GM23248 (cell line): ENCODE measurements around the gene PTPN18. TPM values are rescaled to one million over a fixed set of nuclear protein-coding genes. Genes with fewer than 3 reads are reported as not detected.

Experiments
- DNase-seq: peaks from one replicate; pipeline ENCODE4 v3.0.0-alpha.2; 2015
- H2AFZ ChIP-seq: fragments of 200-600 bp; sonication (generic); 2 replicates; pipeline ENCODE4 v1.6.1; 2016; ENCODE audit warnings: antibody characterized with exemption
- H3F3A ChIP-seq: fragments of 200-600 bp; sonication (generic); 2 replicates; pipeline ENCODE4 v1.6.1; 2016; ENCODE audit warnings: mild to moderate bottlenecking, antibody characterized with exemption, mixed run types; ENCODE audit not compliant: insufficient read depth
- H3K27ac ChIP-seq: fragments of 200-600 bp; sonication (generic); 2 replicates; pipeline ENCODE4 v1.5.1; 2016; ENCODE audit warnings: mild to moderate bottlenecking
- H3K27me3 ChIP-seq: fragments of 200-600 bp; sonication (generic); replicated peaks from 2 replicates; pipeline ENCODE4 v1.6.1; 2016; ENCODE audit warnings: mild to moderate bottlenecking; ENCODE audit not compliant: insufficient read depth
- H3K36me3 ChIP-seq: fragments of 200-600 bp; sonication (generic); 2 replicates; pipeline ENCODE4 v1.6.1; 2016; ENCODE audit warnings: low read depth, mild to moderate bottlenecking
- H3K4me1 ChIP-seq: fragments of 200-600 bp; sonication (generic); 2 replicates; pipeline ENCODE4 v1.6.1; 2016; ENCODE audit warnings: mild to moderate bottlenecking; ENCODE audit not compliant: insufficient read depth
- H3K4me2 ChIP-seq: fragments of 200-600 bp; sonication (generic); one replicate; pipeline ENCODE4 v1.6.1; 2016; ENCODE audit warnings: mild to moderate bottlenecking; ENCODE audit not compliant: unreplicated experiment
- H3K4me3 ChIP-seq: fragments of 200-600 bp; sonication (generic); 2 replicates; pipeline ENCODE4 v1.5.1; 2016; ENCODE audit warnings: mild to moderate bottlenecking
- H3K79me2 ChIP-seq: fragments of 200-600 bp; sonication (generic); 2 replicates; pipeline ENCODE4 v1.6.1; 2016; ENCODE audit warnings: mild to moderate bottlenecking; ENCODE audit not compliant: insufficient read depth
- H3K9ac ChIP-seq: fragments of 200-600 bp; sonication (generic); 2 replicates; pipeline ENCODE4 v1.6.1; 2016; ENCODE audit warnings: mild to moderate bottlenecking
- H3K9me2 ChIP-seq: fragments of 200-600 bp; sonication (generic); 2 replicates; pipeline ENCODE4 v1.6.1; 2016; ENCODE audit warnings: mixed run types, mild to moderate bottlenecking, moderate library complexity; ENCODE audit not compliant: insufficient read depth
- H3K9me3 ChIP-seq: fragments of 200-600 bp; sonication (generic); one replicate; pipeline ENCODE4 v1.6.1; 2017; ENCODE audit warnings: low read depth
- H4K20me1 ChIP-seq: fragments of 200-600 bp; sonication (generic); 2 replicates; pipeline ENCODE4 v1.6.0; 2016; ENCODE audit not compliant: insufficient read depth
- EZH2 ChIP-seq: fragments of 200-600 bp; sonication (generic); IDR thresholded peaks from 2 replicates; pipeline ENCODE4 v1.6.1; 2018; ENCODE audit warnings: antibody characterized with exemption, mild to moderate bottlenecking; ENCODE audit not compliant: insufficient read depth, poor library complexity, severe bottlenecking
- EZH2phosphoT487 ChIP-seq: fragments of 200-600 bp; sonication (generic); IDR thresholded peaks from 2 replicates; pipeline ENCODE4 v1.6.1; 2018; ENCODE audit warnings: antibody characterized with exemption, moderate library complexity, mild to moderate bottlenecking, low read depth; ENCODE audit not compliant: insufficient read depth
- WGBS, 2 experiments: methylation state at CpG; one replicate each; pipeline ENCODE4 v1.1.6; 2015 to 2017; ENCODE audit warnings: low lambda C conversion rate in 2 of 2, low coverage in 1 of 2; ENCODE audit errors: missing lambda C conversion rate in 2 of 2; 5-methylcytosine and 5-hydroxymethylcytosine counted together
- in situ Hi-C: fragments of 300-500 bp; cut with MboI; formaldehyde crosslinking; loops from 2 replicates; pipeline ENCODE4 v1.15.0; 2020
- polyA plus RNA-seq: library from polyadenylated mRNA; unstranded; fragments of >200 nt; fragmentation: Nextera tagmentation; extraction: Ambion mirVana; gene quantifications from 2 replicates; pipeline ENCODE4 v1.2.1, GENCODE V29; 2016
- total RNA-seq: library from RNA; depleted of rRNA; stranded (reverse); fragments of >200 nt; shearing (Covaris generic); gene quantifications from 2 replicates; pipeline ENCODE4 v1.2.3, GENCODE V29; 2014

Gene PTPN18
- total and polyA plus RNA-seq, 2 experiments from 2014 or later, result 17.5 to 19.2 TPM

DNA sequence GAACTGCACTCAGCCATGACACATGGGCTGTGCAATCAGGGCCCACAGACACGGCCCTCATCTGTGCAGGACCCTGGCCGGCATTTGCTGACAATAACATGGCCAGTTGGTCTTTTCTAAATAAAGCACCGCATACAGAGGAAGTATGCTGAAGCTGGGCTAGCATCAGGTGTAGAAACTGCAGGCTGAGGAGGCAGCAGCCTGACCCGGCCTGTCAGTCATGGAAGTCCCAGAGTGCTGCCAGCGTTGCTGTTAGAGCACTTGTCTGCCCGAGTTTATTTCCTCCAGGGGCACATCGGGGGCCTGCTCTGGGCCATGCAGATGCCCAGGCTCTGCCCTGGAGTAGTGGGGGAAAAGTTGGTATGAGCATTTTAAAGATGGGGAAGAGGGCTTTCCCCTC lies 4.1 kb upstream of the PTPN18 start:
- peaks cover 5% of the 10 kb centered on the region; the same call in 1 of the 2 replicates for H3F3A ChIP-seq
- no peaks in the 10 kb centered on the region for H3K9me3 ChIP-seq
- no peak for DNase-seq
- H4K20me1 ChIP-seq, result no peaks in the 10 kb centered on the region
- H3K9ac ChIP-seq, result no peak overlapping the region
- no peaks in the 10 kb centered on the region for H3K9me2 ChIP-seq
- no peaks in the 10 kb centered on the region for H3K4me1 ChIP-seq
- no peak overlapping the region for H2AFZ ChIP-seq
- no peak overlapping the region for H3K27ac ChIP-seq
- H3K27me3 ChIP-seq, result no peaks in the 10 kb centered on the region
- WGBS, 2 experiments, result 51% methylated on average over 7 of the region's 7 CpGs
- no peaks in the 10 kb centered on the region for H3K79me2 ChIP-seq
- H3K4me2 ChIP-seq, result no peak overlapping the region
- H3K4me3 ChIP-seq, result no peak overlapping the region
- peaks cover 9% of the 10 kb centered on the region; the same call in 1 of the 2 replicates for H3K36me3 ChIP-seq
- TF ChIP-seq EZH2, result no peak
- no peak for TF ChIP-seq EZH2phosphoT487
- in situ Hi-C loops, result no loop called here

DNA sequence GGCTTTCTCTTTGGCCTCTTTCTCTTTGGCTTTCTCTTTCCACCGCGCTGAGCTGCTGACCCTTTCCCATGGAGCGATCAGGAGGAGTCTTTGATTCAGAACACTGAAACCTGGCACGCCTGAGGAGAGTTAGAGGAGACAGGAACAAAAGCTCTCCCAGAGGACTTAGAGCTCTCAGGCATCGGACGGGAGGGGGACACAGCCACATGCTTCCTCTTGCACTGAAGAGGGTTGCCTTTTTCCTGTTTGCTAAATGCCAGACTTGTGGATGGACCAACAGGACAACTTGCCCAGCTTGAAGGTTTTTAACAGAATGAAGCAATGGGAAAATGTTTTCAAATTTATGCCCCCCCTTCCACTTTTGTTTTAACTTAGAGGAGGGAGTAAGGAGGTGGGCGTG lies 3.6 kb upstream of the PTPN18 start:
- Histone ChIP-seq H3K27me3 (no peaks in the 10 kb centered on the region), H3K4me3 (no peak overlapping the region), H3K36me3 (peaks cover 5% of the 10 kb centered on the region; the same call in 1 of the 2 replicates), H4K20me1 (no peaks in the 10 kb centered on the region), H3K9me2 (no peaks in the 10 kb centered on the region), H3K9me3 (no peaks in the 10 kb centered on the region), H3K79me2 (no peaks in the 10 kb centered on the region), H2AFZ (no peak overlapping the region), H3K9ac (no peak overlapping the region), H3K4me1 (no peaks in the 10 kb centered on the region), H3K27ac (no peak overlapping the region), H3F3A (peaks cover 5% of the 10 kb centered on the region; the same call in 1 of the 2 replicates), H3K4me2 (no peak overlapping the region)
- TF ChIP-seq EZH2, result no peak
- TF ChIP-seq EZH2phosphoT487, result no peak
- 68 to 74% methylated on average over 6 to 7 of the region's 7 CpGs for WGBS, 2 experiments
- DNase-seq, result no peak
- in situ Hi-C loops, result no loop called here

DNA sequence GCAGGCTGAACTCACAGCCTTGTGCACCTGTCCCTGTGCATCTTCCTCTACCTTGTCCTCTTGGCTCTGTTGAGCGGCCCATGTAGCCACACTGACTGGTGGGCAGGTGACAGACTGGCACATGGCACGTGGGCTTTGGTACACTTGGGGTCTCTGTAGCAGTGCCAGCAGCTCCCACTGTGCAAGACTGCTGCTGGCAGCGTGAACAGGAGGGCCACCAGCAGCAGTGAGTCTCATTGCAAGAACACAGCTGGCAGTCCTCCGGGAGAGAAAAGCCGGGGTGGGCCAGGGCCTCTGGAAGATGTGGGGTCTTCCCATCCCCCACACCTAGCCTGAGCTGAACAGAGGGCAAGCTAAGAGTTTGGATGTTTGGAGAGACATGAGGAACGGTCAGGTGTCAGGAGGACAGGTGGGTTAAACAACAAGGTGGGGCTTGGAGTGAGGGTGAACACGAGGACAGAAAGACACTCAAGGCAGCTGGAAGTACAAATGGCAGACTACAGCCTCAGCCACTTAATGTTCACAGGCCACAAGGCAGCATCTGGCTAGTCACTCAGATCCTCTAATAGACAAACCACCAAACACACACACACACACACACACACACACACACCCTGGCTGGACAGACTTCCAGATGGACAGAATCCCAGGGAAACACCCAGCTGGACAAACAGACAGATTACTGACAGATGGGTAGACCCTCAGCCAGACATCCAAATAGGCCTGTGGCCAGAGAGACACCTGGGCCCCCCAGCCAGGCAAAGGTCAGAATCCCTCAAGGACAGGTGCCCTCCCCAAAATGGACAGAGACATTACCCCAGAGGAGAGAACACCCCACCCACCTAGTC lies 2.3 kb upstream of the PTPN18 start:
- no peak overlapping the region for H3K4me3 ChIP-seq
- in situ Hi-C loops, result no loop called here
- H3K79me2 ChIP-seq, result no peaks in the 10 kb centered on the region
- H3K4me1 ChIP-seq, result no peaks in the 10 kb centered on the region
- H3K36me3 ChIP-seq, result no peaks in the 10 kb centered on the region
- no peaks in the 10 kb centered on the region for H3K27me3 ChIP-seq
- H3K27ac ChIP-seq, result no peak overlapping the region
- no peak for DNase-seq
- no peaks in the 10 kb centered on the region for H3K9me3 ChIP-seq
- H3K4me2 ChIP-seq, result no peak overlapping the region
- WGBS, 2 experiments, result 86 to 91% methylated on average over 7 of the region's 7 CpGs
- H3K9ac ChIP-seq, result no peak overlapping the region
- H3F3A ChIP-seq, result peaks cover 5% of the 10 kb centered on the region; the same call in 1 of the 2 replicates
- no peak overlapping the region for H2AFZ ChIP-seq
- no peaks in the 10 kb centered on the region for H3K9me2 ChIP-seq
- TF ChIP-seq EZH2phosphoT487 (no peak), EZH2 (no peak)
- H4K20me1 ChIP-seq, result no peaks in the 10 kb centered on the region

- H2AFZ ChIP-seq, result no peak overlapping the region
- TF ChIP-seq EZH2phosphoT487, result no peak
- no peak for TF ChIP-seq EZH2
- no peaks in the 10 kb centered on the region for H3K4me1 ChIP-seq
- H3K4me3 ChIP-seq, result no peak overlapping the region
- H4K20me1 ChIP-seq, result no peaks in the 10 kb centered on the region
- no peak overlapping the region for H3K9ac ChIP-seq
- no peaks in the 10 kb centered on the region for H3K36me3 ChIP-seq
- H3K79me2 ChIP-seq, result no peaks in the 10 kb centered on the region
- no peaks in the 10 kb centered on the region for H3K9me2 ChIP-seq
- in situ Hi-C loops, result no loop called here
- peak; percentile 24 for DNase-seq
- no peak overlapping the region for H3K27ac ChIP-seq
- no peaks in the 10 kb centered on the region for H3K27me3 ChIP-seq
- 57 to 61% methylated on average over 1 of the region's 1 CpG for WGBS, 2 experiments
- H3K4me2 ChIP-seq, result no peak overlapping the region
- peaks cover 5% of the 10 kb centered on the region; the same call in 1 of the 2 replicates for H3F3A ChIP-seq
- no peaks in the 10 kb centered on the region for H3K9me3 ChIP-seq
Observed at GRCh38 chr2:130354139-130354428, 1.8 kb upstream of the PTPN18 start.
